GM18505 (cell line): ENCODE results near the gene CNOT11.

Experiments used
- ATAC-seq: cut with Tn5 transposase; IDR thresholded peaks from one replicate; pipeline ENCODE4 v1.9.1; 2021; ENCODE audit not compliant: unreplicated experiment
- POLR2A ChIP-seq: IDR thresholded peaks from 4 replicates; pipeline ENCODE4 v1.6.1; 2011; ENCODE audit warnings: borderline replicate concordance; ENCODE audit not compliant: insufficient read depth, insufficient read length; ENCODE audit errors: extremely low read depth

CNOT11 gene

DNA sequence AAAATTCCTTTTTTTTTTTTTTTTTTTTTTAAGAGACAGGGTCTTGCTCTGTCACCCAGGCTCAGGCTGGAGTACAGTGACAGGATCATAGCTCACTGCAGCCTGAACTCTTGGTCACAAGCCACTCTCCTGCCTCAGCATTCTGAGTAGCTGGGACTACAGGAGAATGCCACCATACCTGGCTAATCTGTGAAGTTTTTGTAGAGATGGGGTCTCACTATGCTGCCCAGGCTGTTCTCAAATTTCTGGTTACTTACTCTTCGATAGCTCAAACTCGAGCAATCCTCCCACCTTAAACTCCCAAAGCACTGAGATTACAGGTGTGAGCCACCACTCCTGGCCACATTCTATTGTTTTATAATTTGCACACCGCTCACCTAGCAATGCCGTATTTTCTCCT is 28.8 kb downstream of the CNOT11 start:
- no peak for ATAC-seq
- TF ChIP-seq POLR2A: no peak

DNA sequence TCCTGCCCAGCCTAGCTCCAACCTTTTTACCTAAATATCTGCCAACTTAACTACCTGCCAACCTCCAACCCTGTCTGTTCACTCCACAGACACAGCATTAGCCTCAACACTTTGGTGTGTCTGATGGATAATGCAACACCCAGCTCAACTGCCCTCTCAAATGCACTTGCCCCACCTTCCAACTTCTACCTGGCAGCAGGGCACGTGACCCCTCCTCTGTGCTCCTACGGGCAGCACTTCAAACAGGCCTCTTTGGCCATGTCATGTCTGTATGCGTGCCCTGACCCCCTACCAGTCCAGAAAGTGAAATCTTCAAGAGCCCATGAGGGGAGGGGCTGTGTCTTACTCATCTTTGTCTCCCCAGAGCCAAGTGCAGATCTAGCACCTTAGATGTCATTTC is 30.3 kb downstream of the CNOT11 start:
- no peak for ATAC-seq
- TF ChIP-seq POLR2A: no peak

DNA sequence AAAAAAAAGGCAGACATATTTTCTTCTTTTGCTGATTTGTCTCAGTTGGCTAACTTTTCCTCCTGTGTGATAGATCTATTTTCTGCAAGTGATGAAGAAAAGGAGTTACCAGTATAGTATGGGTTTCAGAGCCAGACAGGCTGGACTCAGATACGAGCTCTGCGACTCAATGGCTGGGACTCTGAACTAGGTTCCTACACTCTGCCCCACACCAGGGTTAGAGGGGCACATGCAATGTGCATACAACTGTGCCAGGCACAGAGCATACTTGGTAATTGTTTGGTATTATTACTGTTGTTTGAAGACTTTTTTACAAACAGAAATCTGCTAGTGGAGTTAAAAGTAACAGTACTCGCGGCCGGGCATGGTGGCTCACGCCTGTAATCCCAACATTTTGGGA is 34.0 kb downstream of the CNOT11 start:
- no peak for ATAC-seq
- TF ChIP-seq POLR2A: no peak

DNA sequence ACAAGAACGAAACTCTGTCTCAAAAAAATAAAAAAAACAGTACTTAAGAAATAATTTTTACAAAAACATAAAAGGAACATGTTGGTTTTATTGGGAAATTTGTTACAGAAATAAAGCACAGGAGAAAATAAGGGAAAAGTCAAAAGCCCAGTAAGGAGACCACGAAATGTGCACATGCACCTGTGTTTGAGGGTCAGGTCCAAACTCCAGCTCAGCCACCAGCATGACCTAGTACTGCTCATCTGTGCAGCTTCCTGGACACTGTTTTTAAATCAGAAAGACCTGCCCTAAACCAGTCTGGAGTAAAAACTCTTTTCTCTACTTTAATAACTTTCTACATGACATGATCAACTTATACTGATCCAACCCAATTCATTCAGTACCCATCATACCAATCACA is 34.6 kb downstream of the CNOT11 start:
- ATAC-seq: no peak
- no peak for TF ChIP-seq POLR2A

DNA sequence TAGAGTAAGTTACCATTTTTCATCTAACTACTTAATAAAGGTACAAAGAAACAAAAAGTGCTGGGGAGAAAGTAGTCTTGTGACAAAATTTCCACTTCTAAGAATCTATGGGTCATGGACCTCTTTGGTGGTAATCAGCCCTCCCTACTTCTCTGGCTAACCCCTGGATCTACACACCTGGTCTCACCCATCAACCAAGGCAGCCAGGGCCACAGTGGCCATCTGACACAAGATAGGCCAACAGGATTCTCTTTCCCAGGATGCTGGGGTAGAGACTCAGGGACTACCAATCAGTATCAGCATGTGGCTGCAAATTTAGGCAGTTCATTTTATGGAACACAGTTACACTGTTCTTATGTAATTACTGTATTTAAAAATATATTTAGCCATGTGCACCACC is 38.0 kb downstream of the CNOT11 start:
- no peak for TF ChIP-seq POLR2A
- ATAC-seq: no peak

DNA sequence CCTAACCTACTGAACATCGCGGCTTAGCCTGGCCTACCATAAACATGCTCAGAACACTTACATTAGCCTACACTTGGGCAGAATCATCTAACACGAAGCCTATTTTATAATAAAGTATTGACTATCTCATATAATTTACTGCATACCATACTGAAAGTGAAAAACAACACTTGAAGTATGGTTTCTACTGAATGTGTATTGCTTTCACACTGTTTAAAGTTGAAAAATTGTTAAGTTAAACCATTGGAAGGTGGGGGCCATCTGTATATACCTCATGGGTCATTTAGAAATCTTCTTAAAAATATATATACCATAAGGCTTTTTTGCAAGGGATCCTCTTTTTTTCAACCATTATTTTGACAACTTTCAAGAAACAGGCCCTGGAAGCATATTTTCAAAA is 39.3 kb downstream of the CNOT11 start:
- TF ChIP-seq POLR2A: no peak
- ATAC-seq: no peak

DNA sequence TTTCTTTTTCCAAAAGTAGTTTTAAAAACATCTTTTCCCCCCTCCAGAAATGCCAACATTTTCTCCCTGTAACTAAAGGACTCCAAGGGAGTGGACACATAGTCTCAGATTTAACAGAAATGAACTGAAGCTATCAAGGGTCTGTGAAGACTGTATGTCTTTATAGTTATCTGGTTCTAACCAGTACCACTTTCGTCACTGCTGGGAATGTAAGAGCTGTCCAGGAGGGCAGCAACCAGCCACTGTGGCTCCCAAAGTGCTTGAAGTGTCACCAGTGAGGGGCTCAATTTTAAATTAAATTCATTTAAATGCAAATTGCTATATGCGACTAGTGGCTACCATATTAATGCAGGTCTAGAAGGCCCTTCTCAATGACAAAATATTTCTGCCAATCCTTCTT is 40.9 kb downstream of the CNOT11 start:
- ATAC-seq: no peak
- no peak for TF ChIP-seq POLR2A

DNA sequence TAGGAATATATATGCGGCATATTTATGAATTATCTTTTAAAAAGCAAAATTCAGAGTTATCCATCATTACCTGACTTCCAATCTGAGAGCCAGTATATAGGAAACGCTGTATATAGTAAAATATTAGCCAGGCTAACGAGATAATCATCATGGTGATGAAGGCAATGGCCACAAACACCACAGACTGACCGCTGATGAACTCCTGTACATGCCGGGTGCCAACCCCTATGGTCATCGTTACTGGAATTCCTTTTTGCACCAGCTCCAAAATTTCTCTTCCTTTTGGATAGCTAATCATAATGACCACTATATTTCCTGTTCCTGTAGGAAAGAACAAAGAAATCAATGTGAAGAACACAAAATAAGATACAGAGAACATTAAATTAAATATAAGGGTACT is 42.2 kb downstream of the CNOT11 start:
- TF ChIP-seq POLR2A: no peak
- no peak for ATAC-seq

DNA sequence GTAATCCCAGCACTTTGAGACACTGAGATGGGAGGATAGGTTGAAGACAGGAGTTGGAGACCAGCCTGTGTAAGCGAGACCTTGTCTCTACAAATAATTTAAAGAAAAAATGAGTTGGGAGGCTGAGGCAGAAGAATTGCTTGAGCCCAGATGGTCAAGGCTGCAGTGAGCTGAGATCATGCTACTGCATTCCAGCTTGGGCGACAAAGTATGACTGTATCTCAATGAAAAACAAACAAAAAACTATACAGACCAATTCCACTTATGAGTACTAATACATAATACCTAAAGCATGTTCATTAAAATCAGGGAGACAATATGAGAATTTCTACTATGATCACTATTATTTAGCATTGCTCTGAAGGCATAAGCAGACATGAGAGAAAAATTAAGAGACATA is 43.2 kb downstream of the CNOT11 start:
- ATAC-seq: no peak
- no peak for TF ChIP-seq POLR2A

DNA sequence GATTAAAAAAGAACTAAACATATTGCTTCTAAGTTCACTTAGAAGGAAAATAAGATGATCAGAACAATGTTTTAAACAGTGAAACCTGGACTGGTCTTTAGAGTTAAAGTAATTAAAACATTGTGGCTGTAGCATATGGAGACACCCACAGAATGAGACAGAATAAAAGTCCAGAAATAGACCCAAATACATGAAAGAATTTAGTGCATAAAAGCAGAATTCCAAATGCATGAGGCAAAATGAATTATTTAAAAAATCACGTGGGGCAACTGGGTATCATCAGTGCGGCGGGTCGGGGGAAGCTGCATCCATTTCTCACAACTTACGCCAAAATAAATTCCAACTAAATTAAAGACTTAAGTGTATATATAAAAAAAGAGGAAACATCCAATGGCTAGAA is 43.7 kb downstream of the CNOT11 start:
- no peak for ATAC-seq
- TF ChIP-seq POLR2A: no peak

DNA sequence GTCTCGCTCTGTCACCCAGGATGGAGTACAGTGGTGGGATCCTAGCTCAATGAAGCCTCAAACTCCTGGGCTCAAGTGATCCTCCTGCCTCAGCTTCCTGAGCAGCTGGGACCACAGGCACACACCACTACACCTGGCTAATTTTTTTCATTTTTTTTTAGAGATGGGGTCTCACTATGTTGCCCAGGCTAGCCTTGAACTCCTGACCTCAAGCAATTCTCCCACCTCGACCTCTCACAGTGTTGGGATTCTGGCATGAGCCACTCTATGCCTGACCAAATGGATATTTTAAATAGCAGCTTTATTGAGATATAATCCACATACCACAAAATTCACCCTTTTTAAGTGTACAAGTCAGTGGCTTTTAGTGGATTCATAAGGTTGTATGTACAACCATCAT is 44.7 kb downstream of the CNOT11 start:
- no peak for ATAC-seq
- no peak for TF ChIP-seq POLR2A

DNA sequence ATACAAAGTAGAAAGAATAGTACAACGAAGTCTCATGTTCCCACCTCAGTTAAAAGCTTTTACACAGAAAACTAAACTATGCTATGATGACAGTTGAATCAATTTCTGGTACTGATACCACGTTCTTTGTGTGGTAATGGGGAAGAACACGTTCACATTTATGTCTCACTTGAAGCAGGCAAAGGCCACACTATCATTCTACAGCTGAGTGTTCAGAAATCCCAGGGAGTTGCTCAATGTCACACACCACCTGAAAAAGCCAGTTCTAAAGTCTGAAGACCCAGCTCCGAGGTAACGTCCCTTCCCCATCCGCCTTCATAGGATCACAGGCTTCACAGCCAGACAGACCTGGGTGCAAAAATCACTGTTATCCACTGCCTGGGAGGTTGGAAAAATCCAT is 46.9 kb downstream of the CNOT11 start:
- ATAC-seq: no peak
- TF ChIP-seq POLR2A: no peak

DNA sequence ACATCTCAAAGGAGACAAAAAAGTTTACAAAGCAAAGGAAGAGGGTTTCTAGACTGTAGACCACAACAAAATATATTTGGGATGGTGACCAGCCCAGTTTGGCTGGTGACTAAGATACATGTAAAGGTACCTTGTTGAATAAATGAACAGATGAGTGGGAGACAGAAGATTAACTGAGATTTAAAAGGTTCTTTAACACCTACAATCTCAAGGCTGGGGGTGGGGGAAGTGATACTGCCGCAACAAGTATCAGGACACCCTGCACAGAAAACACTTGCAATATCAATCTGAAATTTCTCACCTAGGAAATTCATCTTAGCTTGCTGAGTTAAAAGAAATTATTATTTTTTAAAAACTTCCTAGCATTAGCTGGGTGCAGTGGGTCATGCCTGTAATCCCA is 47.5 kb downstream of the CNOT11 start:
- no peak for ATAC-seq
- no peak for TF ChIP-seq POLR2A

DNA sequence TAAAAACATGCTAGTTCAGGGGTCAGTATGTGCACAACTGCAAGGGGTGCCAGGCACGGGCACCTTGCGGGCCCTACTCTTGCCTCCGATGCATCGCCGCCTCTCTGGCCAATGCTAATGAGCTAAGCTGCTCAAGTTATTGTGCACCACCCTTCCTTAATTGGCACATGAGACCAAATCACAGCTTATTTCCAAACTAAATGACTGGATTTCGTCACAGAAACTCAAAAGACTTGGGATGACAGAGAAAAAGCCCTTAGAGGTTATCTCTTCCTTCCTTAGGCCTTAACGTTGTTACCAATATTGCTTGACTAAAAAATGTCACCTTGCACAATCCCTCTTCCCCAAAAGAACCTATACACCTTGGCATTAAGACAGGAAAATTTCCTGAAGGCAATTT is 48.1 kb downstream of the CNOT11 start:
- ATAC-seq: no peak
- no peak for TF ChIP-seq POLR2A

DNA sequence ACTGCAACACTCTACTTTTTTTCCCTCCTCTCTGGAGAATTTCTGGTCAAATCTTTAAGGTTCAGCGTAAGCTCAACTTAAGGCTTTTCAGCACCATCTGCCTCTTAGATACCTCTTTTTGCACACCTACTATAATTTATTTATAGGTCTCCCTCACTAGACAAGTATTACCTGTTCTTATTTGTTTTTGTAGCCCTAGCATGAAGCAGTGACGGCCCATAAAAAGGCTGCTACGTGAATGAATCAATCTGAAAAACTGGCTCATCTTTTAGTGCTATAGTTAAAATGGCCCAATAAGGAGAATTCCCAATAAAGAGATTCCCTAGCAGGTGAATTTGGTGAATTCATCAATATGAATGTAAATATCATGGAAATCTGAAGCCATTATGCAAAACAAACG is 49.3 kb downstream of the CNOT11 start:
- no peak for TF ChIP-seq POLR2A
- no peak for ATAC-seq

DNA sequence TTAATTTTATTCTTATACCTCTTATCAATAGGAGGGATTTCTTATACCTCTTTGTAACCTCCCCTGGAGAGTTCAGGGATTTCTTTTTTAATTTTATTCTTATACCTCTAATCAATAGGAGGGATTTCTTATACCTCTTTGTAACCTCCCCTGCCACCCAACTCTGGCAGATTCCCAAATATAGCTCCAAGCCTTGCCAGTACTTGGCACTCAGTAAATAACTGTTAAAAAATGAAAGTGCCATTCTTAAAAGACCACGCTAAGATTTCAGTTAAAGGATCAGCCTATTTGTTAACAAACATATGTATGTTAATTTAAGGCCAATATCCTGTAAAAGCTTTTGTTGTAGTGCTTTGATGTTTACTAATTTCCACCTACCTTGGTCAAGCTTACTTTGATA is 51.0 kb downstream of the CNOT11 start:
- ATAC-seq: no peak
- no peak for TF ChIP-seq POLR2A

DNA sequence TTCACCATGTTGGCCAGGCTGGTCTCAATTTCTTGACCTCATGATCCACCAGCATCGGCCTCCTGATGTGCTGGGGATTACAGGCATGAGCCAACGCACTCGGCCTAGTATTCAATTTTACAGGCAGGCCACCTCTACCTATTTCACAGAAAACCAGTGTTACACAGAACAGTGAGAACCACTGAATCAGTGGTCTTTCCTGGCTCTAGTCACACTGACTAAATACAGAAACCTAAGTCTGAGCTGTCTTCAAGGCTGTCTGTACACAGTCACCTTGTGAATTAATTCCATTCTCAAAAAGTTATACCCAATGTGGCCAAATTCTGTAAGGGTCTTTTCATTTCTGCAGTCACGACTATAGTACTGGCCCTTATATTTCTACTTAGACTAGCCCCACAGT is 52.3 kb downstream of the CNOT11 start:
- TF ChIP-seq POLR2A: no peak
- no peak for ATAC-seq
